Spleen (tissue), 7 donors: Measurements from ENCODE around the gene SPINT3.

Experiments
- POLR2A ChIP-seq, 3 donors: fragments of 450-650 bp; IDR thresholded peaks; one replicate each; pipeline ENCODE4 v1.5.1; 2017; ENCODE audit warnings: antibody characterized with exemption in 3 of 3, mild to moderate bottlenecking in 1 of 3
- TF ChIP-seq, protein P1 (sequence below), 11 experiments: fragments of 200-600 bp in 7 of 11; fragments of 450-650 bp in 4 of 11; sonication (generic) in 4 of 11; IDR thresholded peaks in 8 of 11; conservative IDR thresholded peaks in 3 of 11; 1 replicate in 7 of 11; 2 replicates in 4 of 11; pipeline versions ENCODE4 v1.4.0 to v1.8.0; 2016 to 2021; ENCODE audit warnings: antibody characterized with exemption in 11 of 11, inconsistent platforms in 4 of 11, mild to moderate bottlenecking in 1 of 11
- donor health status: DM: no; HTN: no; CAD: no; lungs with moderate emphysema.
- donor health status: DM: no; HTN: no; CAD: no.
- donor health status: DM: no; HTN: no; CAD: no.

DNA sequence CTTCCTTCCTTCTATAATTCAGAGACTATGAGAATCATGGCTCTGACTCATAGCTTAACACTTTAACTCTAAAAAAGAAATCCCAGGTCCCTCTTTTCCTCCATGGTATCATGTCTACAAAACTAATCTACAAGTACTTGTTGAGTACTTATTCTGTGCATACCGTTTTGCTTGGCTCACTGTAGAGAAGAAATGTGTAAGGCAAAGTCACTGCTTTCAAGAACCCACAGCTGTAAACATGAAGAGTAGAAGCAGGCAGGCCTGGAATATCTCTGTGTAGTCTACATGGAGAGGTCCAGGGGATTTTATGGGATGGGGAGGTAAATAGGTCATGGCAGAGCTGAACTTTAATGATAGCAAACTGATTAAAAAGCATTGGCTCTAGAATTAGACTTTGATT is 13.8 kb downstream of the SPINT3 start:
- TF ChIP-seq POLR2A (IDR thresholded peaks at IDR 0.05): no peak
- TF ChIP-seq, protein P1, sequence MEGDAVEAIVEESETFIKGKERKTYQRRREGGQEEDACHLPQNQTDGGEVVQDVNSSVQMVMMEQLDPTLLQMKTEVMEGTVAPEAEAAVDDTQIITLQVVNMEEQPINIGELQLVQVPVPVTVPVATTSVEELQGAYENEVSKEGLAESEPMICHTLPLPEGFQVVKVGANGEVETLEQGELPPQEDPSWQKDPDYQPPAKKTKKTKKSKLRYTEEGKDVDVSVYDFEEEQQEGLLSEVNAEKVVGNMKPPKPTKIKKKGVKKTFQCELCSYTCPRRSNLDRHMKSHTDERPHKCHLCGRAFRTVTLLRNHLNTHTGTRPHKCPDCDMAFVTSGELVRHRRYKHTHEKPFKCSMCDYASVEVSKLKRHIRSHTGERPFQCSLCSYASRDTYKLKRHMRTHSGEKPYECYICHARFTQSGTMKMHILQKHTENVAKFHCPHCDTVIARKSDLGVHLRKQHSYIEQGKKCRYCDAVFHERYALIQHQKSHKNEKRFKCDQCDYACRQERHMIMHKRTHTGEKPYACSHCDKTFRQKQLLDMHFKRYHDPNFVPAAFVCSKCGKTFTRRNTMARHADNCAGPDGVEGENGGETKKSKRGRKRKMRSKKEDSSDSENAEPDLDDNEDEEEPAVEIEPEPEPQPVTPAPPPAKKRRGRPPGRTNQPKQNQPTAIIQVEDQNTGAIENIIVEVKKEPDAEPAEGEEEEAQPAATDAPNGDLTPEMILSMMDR (IDR thresholded peaks at IDR 0.05 in 8 of 11, conservative IDR thresholded peaks at IDR 0.05 in 3 of 11): no peak
